ENCODE results near the gene CEBPA. TPM values are rescaled to one million over a fixed set of nuclear protein-coding genes. Genes with fewer than 3 reads are reported as not detected.

The CEBPA gene
- total and polyA plus RNA-seq, 4 donors, result 32.9 to 112 (median 82.7) TPM

DNA sequence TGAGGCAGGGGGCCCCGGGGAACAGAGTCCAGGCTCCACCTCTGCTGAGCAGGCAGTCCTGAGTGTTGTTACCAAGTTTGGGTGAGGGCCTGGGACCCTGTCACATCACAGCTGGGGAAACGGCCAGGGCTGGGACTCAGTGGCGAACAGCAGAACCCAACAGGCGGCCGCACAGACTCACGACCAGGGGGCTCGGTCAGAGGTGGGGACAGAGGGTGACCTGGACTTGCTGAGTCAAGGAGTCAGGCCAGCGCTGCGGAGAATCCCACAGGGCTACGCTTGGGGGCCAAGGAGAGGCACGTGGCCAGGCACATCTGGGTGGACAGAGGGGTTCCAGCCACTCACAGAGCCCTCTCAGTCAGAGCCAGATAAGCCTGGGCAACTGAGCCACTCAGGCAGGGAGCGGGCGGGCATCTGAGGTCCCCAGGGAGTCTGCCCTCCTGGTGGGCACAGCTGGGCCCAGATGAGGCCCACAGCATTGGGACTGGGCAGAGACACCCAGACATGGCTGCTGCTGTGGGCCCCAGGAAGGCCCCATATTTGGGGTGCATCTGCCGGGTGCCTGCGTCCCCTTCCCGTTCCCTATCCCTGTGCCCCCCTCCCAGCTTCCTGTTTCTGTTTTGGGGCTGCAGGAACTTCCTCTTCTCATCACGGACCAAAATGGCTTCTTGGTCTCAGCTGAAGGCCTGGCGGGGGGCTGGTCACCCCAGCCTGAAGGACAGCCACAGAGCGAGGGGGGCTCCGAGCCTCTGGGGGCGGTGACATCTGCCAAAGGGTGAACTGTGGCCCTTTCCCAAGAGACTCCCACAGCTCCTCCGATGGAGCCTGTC is 34.0 kb downstream of the CEBPA start:
- Histone ChIP-seq H3K9me3 (ENCODE audit: control insufficient read depth in 4 of 4, low read length in 3 of 4) (no peaks in the 10 kb centered on the region), H3K27me3 (ENCODE audit: control insufficient read depth in 4 of 4, insufficient read depth in 4 of 4, low read length in 3 of 4) (no peaks in the 10 kb centered on the region), H3K4me1 (ENCODE audit: control insufficient read depth in 4 of 4, insufficient read depth in 4 of 4, low read length in 3 of 4) (peaks cover 0 to 10% (median 2%) of the 10 kb centered on the region in 4 donors), H3K9ac (ENCODE audit: low read depth in 1 of 2, low read length in 2 of 2) (no peak overlapping the region), H3K36me3 (ENCODE audit: control insufficient read depth in 4 of 4, insufficient read depth in 3 of 4, low read depth in 1 of 4, low read length in 3 of 4) (no peaks in the 10 kb centered on the region), H3K27ac (ENCODE audit: low read depth in 1 of 2, low read length in 2 of 2) (no peak overlapping the region), H3K4me3 (ENCODE audit: low read depth in 1 of 3, low read length in 3 of 3) (no peak overlapping the region)
- no peak for TF ChIP-seq YY1 (IDR thresholded peaks at IDR 0.05)
- TF ChIP-seq SP1 (IDR thresholded peaks at IDR 0.05), result no peak
- no peak for TF ChIP-seq HNF4A (conservative IDR thresholded peaks at IDR 0.05)
- TF ChIP-seq JUND (IDR thresholded peaks at IDR 0.05), result no peak
- TF ChIP-seq CTCF (IDR thresholded peaks at IDR 0.05; ENCODE audit: low read depth, low read length, missing input control), result no peak
- no peak for TF ChIP-seq FOXA2 (IDR thresholded peaks at IDR 0.05)
- TF ChIP-seq, protein P1, sequence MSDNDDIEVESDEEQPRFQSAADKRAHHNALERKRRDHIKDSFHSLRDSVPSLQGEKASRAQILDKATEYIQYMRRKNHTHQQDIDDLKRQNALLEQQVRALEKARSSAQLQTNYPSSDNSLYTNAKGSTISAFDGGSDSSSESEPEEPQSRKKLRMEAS (IDR thresholded peaks at IDR 0.05), result no peak
- no peak for TF ChIP-seq FOXA1 (IDR thresholded peaks at IDR 0.05)
- TF ChIP-seq HNF4G (IDR thresholded peaks at IDR 0.05), result no peak
- TF ChIP-seq EGR1 (IDR thresholded peaks at IDR 0.05; ENCODE audit: low read depth in 2 of 2), result no peak
- TF ChIP-seq GABPA (IDR thresholded peaks at IDR 0.05 in 1 of 2, conservative IDR thresholded peaks at IDR 0.05 in 1 of 2), result no peak
- WGBS, result 87% methylated on average over 22 of the region's 22 CpGs
- DNase-seq (ENCODE audit: low spot score), result no peak

GRCh38 chr19:33267706-33268105 is 34.6 kb downstream of the CEBPA start:
- Histone ChIP-seq H3K9me3 (ENCODE audit: control insufficient read depth in 4 of 4, low read length in 3 of 4) (no peaks in the 10 kb centered on the region), H3K4me1 (ENCODE audit: control insufficient read depth in 4 of 4, insufficient read depth in 4 of 4, low read length in 3 of 4) (peaks cover 0 to 6% (median 0%) of the 10 kb centered on the region in 4 donors), H3K4me3 (ENCODE audit: low read depth in 1 of 3, low read length in 3 of 3) (no peak overlapping the region), H3K36me3 (ENCODE audit: control insufficient read depth in 4 of 4, insufficient read depth in 3 of 4, low read depth in 1 of 4, low read length in 3 of 4) (no peaks in the 10 kb centered on the region), H3K27me3 (ENCODE audit: control insufficient read depth in 4 of 4, insufficient read depth in 4 of 4, low read length in 3 of 4) (no peaks in the 10 kb centered on the region), H3K9ac (ENCODE audit: low read depth in 1 of 2, low read length in 2 of 2) (no peak overlapping the region), H3K27ac (ENCODE audit: low read depth in 1 of 2, low read length in 2 of 2) (no peak overlapping the region)
- no peak for TF ChIP-seq TAF1 (conservative IDR thresholded peaks at IDR 0.05)
- no peak for TF ChIP-seq FOXA2 (IDR thresholded peaks at IDR 0.05)
- no peak for TF ChIP-seq CTCF (IDR thresholded peaks at IDR 0.05; ENCODE audit: low read depth, low read length, missing input control)
- no peak for TF ChIP-seq EGR1 (IDR thresholded peaks at IDR 0.05; ENCODE audit: low read depth in 2 of 2)
- 85% methylated on average over 14 of the region's 14 CpGs for WGBS
- DNase-seq (ENCODE audit: low spot score), result no peak

DNA sequence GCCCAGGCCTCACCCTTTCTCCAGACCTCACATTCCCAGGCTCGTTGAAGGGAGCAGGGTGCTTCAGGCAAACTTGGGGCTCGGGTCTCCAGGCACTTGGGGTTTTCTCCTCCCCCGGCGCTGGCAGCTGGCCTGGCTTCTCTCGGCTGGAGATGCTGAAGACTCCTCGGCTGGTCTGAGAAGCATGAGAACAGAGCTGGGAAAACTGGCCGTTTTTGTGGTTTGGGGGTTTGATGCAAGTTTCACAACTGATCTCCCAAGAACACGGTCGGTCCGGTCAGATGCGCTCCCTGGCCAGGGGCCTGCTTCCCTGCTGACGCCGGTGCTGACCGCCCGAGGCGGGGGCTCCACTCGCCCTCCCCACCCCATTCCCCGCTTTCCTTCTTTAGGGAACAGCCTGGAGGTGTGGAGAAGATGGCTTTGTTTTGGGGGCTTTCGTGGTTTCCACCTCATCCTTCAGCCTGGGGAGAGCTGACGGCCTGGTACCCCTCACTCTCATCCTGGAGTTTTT is 35.3 kb downstream of the CEBPA start:
- Histone ChIP-seq H3K9ac (ENCODE audit: low read depth in 1 of 2, low read length in 2 of 2) (no peak overlapping the region), H3K27ac (ENCODE audit: low read depth in 1 of 2, low read length in 2 of 2) (no peak overlapping the region), H3K36me3 (ENCODE audit: control insufficient read depth in 4 of 4, insufficient read depth in 3 of 4, low read depth in 1 of 4, low read length in 3 of 4) (no peaks in the 10 kb centered on the region), H3K27me3 (ENCODE audit: control insufficient read depth in 4 of 4, insufficient read depth in 4 of 4, low read length in 3 of 4) (no peaks in the 10 kb centered on the region), H3K9me3 (ENCODE audit: control insufficient read depth in 4 of 4, low read length in 3 of 4) (no peaks in the 10 kb centered on the region), H3K4me1 (ENCODE audit: control insufficient read depth in 4 of 4, insufficient read depth in 4 of 4, low read length in 3 of 4) (peaks cover 0 to 6% (median 0%) of the 10 kb centered on the region in 4 donors), H3K4me3 (ENCODE audit: low read depth in 1 of 3, low read length in 3 of 3) (no peak overlapping the region)
- no peak for TF ChIP-seq HNF4G (IDR thresholded peaks at IDR 0.05)
- WGBS, result 81% methylated on average over 20 of the region's 20 CpGs
- no peak for DNase-seq (ENCODE audit: low spot score)

Measured in liver (tissue), 9 donors.